ENCODE results near the gene FAM83F.

FAM83F gene

DNA sequence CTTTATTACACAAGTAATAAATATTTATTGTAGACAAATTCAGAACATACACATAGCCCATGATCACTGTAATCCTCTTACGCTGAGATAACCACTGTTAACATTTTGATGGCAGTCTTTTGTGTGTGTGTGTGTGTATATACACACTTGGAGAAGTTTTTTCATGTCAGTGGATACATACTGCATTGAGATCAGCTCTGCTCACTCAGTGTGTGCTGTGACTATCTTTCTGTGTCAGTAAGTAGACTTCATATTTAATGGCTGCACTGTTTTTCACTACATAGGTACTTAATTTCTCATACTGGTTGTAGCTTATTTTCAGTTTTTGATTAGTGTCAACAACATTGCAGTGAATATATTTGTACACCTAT lies 82.9 kb downstream of the FAM83F start:
- peaks cover 5% of the 10 kb centered on the region for H3K27me3 ChIP-seq (ENCODE audit: low read depth, low read length)
- TF ChIP-seq, protein P1, sequence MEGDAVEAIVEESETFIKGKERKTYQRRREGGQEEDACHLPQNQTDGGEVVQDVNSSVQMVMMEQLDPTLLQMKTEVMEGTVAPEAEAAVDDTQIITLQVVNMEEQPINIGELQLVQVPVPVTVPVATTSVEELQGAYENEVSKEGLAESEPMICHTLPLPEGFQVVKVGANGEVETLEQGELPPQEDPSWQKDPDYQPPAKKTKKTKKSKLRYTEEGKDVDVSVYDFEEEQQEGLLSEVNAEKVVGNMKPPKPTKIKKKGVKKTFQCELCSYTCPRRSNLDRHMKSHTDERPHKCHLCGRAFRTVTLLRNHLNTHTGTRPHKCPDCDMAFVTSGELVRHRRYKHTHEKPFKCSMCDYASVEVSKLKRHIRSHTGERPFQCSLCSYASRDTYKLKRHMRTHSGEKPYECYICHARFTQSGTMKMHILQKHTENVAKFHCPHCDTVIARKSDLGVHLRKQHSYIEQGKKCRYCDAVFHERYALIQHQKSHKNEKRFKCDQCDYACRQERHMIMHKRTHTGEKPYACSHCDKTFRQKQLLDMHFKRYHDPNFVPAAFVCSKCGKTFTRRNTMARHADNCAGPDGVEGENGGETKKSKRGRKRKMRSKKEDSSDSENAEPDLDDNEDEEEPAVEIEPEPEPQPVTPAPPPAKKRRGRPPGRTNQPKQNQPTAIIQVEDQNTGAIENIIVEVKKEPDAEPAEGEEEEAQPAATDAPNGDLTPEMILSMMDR (IDR thresholded peaks at IDR 0.05; ENCODE audit: low read depth, low read length), result no peak
- TF ChIP-seq EZH2phosphoT487 (IDR thresholded peaks at IDR 0.05; ENCODE audit: low read depth), result no peak
- no peak overlapping the region for H3K4me3 ChIP-seq (ENCODE audit: low read length)
- no peaks in the 10 kb centered on the region for H3K79me2 ChIP-seq (ENCODE audit: low read length)
- no peak overlapping the region for H3K27ac ChIP-seq (ENCODE audit: low read length)
- no peak overlapping the region for H2AFZ ChIP-seq (ENCODE audit: low read depth, low read length)
- no peaks in the 10 kb centered on the region for H3K9me3 ChIP-seq (ENCODE audit: insufficient read depth, low read length)
- H3K36me3 ChIP-seq (replicated peaks; ENCODE audit: low read depth, low read length), result no peaks in the 10 kb centered on the region
- no peak overlapping the region for H3K4me2 ChIP-seq (ENCODE audit: low read length)
- no peak overlapping the region for H3K9ac ChIP-seq (ENCODE audit: low read length)
- H4K20me1 ChIP-seq (ENCODE audit: insufficient read depth, low read length), result peaks cover 39% of the 10 kb centered on the region
- no peaks in the 10 kb centered on the region for H3K4me1 ChIP-seq (ENCODE audit: low read length)

DNA sequence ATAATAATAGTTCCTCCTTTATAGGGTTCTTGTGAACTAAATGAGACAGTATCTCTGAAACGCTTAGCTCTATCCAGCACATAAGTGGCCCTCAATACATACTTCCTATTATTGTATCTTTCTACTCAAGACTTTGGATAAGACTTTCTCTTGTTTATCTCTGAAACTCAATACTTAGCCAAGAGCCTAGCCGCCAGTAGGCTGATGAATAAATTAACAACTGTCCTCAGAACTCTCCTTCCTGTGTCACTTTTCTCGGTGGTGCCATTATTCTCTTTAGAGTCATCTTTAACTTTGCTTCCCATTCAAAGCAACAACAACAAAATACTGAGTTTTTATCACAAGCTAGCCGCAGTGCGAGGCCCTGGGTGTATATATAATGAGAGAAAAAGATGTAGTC lies 86.9 kb downstream of the FAM83F start:
- Histone ChIP-seq H2AFZ (ENCODE audit: low read depth, low read length) (no peak overlapping the region), H3K4me2 (ENCODE audit: low read length) (no peak overlapping the region), H3K79me2 (ENCODE audit: low read length) (no peaks in the 10 kb centered on the region), H4K20me1 (ENCODE audit: insufficient read depth, low read length) (peaks cover 59% of the 10 kb centered on the region), H3K4me1 (ENCODE audit: low read length) (no peaks in the 10 kb centered on the region), H3K9ac (ENCODE audit: low read length) (no peak overlapping the region), H3K27ac (ENCODE audit: low read length) (no peak overlapping the region), H3K27me3 (ENCODE audit: low read depth, low read length) (peaks cover 11% of the 10 kb centered on the region), H3K4me3 (ENCODE audit: low read length) (no peak overlapping the region), H3K9me3 (ENCODE audit: insufficient read depth, low read length) (no peaks in the 10 kb centered on the region), H3K36me3 (replicated peaks; ENCODE audit: low read depth, low read length) (no peaks in the 10 kb centered on the region)
- TF ChIP-seq, protein P1 (IDR thresholded peaks at IDR 0.05; ENCODE audit: low read depth, low read length), result no peak
- TF ChIP-seq EZH2phosphoT487 (IDR thresholded peaks at IDR 0.05; ENCODE audit: low read depth), result no peak

DNA sequence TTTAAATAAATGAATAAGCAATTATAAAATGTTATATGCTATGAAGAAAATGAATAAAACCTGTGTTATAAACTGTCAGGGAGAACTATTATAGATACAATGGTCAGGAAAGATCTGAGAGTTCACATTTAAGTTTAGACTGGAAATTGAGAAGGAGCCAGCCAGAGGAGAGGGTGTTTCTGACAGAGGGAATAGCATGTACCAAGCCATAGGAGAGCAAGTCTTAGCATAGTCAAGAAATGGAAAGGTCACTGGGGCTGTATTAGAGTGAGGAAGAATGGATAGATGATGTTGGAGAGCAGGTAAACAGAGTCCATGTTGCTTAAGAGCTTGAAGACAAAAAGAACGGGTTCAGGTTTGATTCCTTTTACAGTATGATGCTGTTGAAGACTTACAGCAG lies 87.4 kb downstream of the FAM83F start:
- TF ChIP-seq, protein P1 (IDR thresholded peaks at IDR 0.05; ENCODE audit: low read depth, low read length), result no peak
- no peak for TF ChIP-seq EZH2phosphoT487 (IDR thresholded peaks at IDR 0.05; ENCODE audit: low read depth)

DNA sequence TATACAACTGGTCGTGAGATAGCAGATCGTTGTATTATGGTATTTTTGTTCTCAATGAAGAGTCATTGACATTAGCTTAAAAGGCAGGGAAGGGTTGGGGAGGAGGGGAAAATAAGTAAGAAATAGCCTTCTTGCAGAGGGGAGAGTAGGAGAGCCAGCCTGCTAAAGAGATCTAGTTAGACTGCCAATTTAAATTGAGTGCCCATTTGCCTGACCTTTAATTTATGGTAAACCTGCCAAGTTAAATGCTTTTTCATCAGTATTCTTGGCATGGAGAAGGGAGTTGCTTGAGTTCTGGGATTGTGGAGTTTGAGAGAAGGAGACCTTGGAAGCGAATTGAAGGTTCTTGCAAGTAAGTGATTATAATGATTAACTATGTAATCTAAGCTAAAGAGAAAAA lies 89.0 kb downstream of the FAM83F start:
- Histone ChIP-seq H2AFZ (ENCODE audit: low read depth, low read length) (no peak overlapping the region), H3K79me2 (ENCODE audit: low read length) (no peaks in the 10 kb centered on the region), H3K4me1 (ENCODE audit: low read length) (no peaks in the 10 kb centered on the region), H3K27me3 (ENCODE audit: low read depth, low read length) (peaks cover 11% of the 10 kb centered on the region), H3K4me2 (ENCODE audit: low read length) (no peak overlapping the region), H3K9ac (ENCODE audit: low read length) (no peak overlapping the region), H3K36me3 (replicated peaks; ENCODE audit: low read depth, low read length) (no peaks in the 10 kb centered on the region), H3K27ac (ENCODE audit: low read length) (no peak overlapping the region), H3K9me3 (ENCODE audit: insufficient read depth, low read length) (no peaks in the 10 kb centered on the region), H3K4me3 (ENCODE audit: low read length) (no peak overlapping the region), H4K20me1 (ENCODE audit: insufficient read depth, low read length) (peaks cover 56% of the 10 kb centered on the region)
- TF ChIP-seq, protein P1 (IDR thresholded peaks at IDR 0.05; ENCODE audit: low read depth, low read length), result no peak
- no peak for TF ChIP-seq EZH2phosphoT487 (IDR thresholded peaks at IDR 0.05; ENCODE audit: low read depth)

More for the DNA sequence above, 87.4 kb downstream of the FAM83F start:
- Histone ChIP-seq H3K9ac (ENCODE audit: low read length) (no peak overlapping the region), H3K9me3 (ENCODE audit: insufficient read depth, low read length) (no peaks in the 10 kb centered on the region), H3K4me3 (ENCODE audit: low read length) (no peak overlapping the region), H3K79me2 (ENCODE audit: low read length) (no peaks in the 10 kb centered on the region), H3K36me3 (replicated peaks; ENCODE audit: low read depth, low read length) (no peaks in the 10 kb centered on the region), H3K27ac (ENCODE audit: low read length) (no peak overlapping the region), H3K4me2 (ENCODE audit: low read length) (no peak overlapping the region), H3K27me3 (ENCODE audit: low read depth, low read length) (peaks cover 11% of the 10 kb centered on the region), H4K20me1 (ENCODE audit: insufficient read depth, low read length) (peaks cover 58% of the 10 kb centered on the region), H3K4me1 (ENCODE audit: low read length) (no peaks in the 10 kb centered on the region), H2AFZ (ENCODE audit: low read depth, low read length) (no peak overlapping the region)

Data from OCI-LY3 (cell line).